ENCODE measurements around the gene TPSB2.
"Not testable (repeated sequence)": the region's sequence is repeated elsewhere in the genome, so short reads cannot be mapped to it uniquely, and the experiment has no call there.

DNA sequence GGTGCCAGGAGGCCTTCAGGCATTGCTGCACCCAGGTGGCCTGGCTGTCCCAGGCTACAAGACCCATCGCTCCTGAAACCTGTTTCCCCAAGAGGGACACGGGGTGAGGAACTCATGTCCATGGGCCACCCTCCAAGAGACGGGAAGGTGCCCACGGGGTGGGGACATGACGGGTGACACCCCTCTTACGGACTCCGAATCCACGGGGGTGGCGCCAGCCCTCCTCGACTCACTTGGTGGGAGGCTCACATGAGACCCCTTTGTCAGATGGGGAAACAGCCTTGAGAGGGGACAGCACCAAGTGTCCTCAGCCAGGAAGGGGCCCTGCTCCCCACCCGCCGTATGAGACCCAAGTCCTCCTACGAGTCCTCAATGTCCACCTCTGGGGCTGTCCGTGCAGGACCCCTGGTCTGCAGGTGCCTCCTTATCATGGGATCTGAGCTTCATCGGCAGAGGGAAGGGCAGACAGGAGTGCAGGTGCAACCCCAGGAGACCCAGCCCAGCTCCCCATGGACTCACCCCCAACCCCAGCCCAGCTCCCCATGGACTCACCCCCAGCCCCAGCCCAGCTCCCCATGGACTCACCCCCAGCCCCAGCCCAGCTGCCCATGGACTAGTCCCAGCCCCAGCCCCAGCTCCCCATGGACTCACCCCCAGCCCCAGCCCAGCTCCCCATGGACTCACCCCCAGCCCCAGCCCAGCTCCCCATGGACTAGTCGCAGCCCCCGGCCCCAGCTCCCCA lies 658 bp upstream of the TPSB2 start:
- TF ChIP-seq, protein P1, sequence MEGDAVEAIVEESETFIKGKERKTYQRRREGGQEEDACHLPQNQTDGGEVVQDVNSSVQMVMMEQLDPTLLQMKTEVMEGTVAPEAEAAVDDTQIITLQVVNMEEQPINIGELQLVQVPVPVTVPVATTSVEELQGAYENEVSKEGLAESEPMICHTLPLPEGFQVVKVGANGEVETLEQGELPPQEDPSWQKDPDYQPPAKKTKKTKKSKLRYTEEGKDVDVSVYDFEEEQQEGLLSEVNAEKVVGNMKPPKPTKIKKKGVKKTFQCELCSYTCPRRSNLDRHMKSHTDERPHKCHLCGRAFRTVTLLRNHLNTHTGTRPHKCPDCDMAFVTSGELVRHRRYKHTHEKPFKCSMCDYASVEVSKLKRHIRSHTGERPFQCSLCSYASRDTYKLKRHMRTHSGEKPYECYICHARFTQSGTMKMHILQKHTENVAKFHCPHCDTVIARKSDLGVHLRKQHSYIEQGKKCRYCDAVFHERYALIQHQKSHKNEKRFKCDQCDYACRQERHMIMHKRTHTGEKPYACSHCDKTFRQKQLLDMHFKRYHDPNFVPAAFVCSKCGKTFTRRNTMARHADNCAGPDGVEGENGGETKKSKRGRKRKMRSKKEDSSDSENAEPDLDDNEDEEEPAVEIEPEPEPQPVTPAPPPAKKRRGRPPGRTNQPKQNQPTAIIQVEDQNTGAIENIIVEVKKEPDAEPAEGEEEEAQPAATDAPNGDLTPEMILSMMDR (IDR thresholded peaks at IDR 0.05; ENCODE audit: low read depth, low read length, poor library complexity, severe bottlenecking), result not testable (repeated sequence)
- TF ChIP-seq EZH2phosphoT487 (IDR thresholded peaks at IDR 0.05; ENCODE audit: borderline replicate concordance, low read length), result not testable (repeated sequence)

All from DOHH2 (cell line).